A673 (cell line): ENCODE measurements around the gene CRB1.

Experiments
- CTCF ChIP-seq: fragments of 300-800, 200-600 bp; sonication (generic); conservative IDR thresholded peaks from 2 replicates; pipeline ENCODE4 v1.5.1; 2017; ENCODE audit warnings: low read depth, mild to moderate bottlenecking, antibody characterized with exemption, low read length, moderate library complexity, mixed read lengths
- EZH2 ChIP-seq: fragments of 200-600 bp; sonication (generic); IDR thresholded peaks from 2 replicates; pipeline ENCODE4 v1.6.1; 2017; ENCODE audit warnings: borderline replicate concordance, low read depth, mild to moderate bottlenecking, mixed read lengths, antibody characterized with exemption, low read length; ENCODE audit not compliant: poor library complexity, severe bottlenecking

GRCh38 chr1:197306381-197307062 lies 38.5 kb downstream of the CRB1 start:
- TF ChIP-seq CTCF = no peak
- TF ChIP-seq EZH2 = no peak
